Activated T-helper 9 cell treated with anti-CD3 and anti-CD28 coated beads, Interleukin-2, amount 50 U/mL, for 16 hours (primary cell): Measurements from ENCODE around the gene AFG1L.
"Not testable (repeated sequence)": the region's sequence is repeated elsewhere in the genome, so short reads cannot be mapped to it uniquely, and the experiment has no call there.

Source experiments
- DNase-seq: peaks from one replicate; pipeline ENCODE4 v3.0.0-alpha.2; 2020; ENCODE audit warnings: low read depth

AFG1L gene

DNA sequence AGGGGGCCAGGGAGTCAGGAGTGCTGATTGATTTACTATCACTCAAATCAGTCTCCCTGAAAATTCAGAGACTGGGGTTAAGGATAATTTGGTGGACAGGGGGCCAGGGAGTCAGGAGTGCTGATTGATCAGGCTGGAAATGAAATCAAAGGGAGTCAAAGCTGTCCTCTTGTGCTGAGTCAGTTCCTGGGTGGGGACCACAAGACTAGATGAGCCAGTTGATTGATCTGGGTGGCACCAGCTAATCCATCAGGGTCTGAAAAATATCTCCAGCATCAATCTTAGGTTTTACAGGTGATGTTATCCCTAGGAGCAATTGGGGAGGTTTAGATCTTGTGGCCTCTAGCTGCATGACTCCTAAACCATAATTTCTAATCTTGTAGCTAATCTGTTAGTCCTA lies 6.1 kb upstream of the AFG1L start:
- DNase-seq = no peak

DNA sequence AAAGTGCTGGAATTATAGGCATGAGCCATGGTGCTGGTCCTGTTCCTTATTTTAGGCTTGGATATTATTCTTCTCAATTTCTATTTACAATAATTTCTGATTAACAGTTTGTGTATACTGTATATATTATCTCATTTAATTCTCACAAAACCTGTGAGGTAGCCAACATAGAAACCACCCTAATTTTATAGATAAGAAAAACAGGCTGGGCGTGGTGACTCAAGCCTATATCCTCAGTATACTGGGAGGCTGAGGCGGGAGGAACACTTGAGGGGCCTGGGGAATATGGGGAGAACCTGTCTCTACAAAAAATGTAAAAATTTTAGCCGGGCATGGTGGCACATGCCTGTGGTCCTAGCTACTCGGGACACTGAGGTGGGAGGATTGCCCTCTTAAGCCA lies 3.8 kb upstream of the AFG1L start:
- no peak for DNase-seq

DNA sequence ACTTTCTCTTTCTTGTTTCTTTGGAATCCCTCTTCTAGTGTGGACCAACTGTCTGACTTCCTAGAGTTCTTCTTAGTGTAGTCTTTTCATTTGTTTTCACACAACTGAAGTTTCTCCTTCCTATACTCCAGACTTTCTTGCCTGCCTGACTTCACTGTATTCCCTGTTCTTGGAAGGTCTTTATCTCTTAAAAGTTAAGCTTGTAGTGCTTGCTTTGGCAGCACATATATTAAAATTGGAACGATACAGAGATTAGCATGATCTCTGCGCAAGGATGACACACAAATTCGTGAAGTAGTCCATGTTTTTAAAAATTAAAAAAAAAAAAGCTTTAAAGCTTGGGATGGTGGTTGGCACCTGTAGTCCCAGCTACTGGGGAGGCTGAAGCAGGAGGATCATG lies 2.3 kb upstream of the AFG1L start:
- DNase-seq = not testable (repeated sequence)

DNA sequence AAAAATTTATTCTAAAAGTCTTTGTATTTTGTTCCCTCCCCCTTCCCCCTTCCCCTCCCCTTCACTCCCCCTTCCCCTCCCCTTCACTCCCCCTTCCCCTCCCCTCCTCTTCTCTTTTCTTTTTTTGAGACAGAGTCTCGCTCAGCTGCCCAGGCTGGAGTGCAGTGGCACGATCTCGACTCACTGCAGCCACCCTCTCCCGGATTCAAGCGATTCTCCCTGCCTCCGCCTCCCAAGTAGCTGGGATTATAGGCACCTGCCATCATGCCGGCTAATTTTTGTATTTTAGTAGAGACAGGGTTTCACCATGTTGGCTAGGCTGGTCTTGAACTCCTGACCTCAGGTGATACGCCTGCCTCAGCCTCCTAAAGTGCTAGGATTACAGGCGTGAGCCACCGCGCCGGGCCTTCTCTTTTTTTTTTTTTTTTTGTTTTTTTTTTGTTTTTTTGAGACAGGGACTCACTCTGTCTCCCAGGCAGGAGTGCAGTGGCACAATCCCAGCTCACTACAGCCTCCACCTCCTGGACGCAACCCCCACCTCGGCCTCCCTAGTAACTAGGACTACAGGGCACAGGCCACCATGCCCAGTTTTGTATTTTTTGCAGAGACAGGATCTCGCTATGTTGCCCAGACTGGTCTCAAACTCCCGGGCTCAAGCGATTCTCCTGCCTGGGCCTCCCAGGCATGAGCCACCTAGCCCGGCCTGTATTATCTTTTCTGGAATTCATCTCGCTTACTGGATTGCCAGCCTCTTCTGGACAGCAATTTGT lies 1.1 kb upstream of the AFG1L start:
- DNase-seq = no peak

DNA sequence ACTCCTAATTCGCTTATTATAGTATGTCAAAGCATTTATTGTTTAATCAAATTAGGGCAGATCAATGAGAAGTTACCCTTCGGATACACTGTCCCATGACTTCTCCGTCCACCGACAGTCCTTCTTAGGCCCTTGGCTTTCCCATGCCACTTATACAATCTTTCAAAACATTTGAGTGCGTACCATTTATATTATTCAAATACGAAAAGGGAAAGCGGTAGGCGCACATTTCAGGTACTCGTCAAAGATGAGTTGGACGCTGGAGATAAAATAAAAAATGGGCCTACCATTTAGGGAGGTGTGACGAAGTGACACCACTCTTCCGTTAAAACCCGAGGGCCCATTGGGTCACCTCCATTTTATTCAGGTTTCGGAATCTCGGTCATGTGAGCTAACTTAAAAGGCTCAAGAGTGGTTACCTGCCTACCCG lies 542 bp upstream of the AFG1L start:
- no peak for DNase-seq

DNA sequence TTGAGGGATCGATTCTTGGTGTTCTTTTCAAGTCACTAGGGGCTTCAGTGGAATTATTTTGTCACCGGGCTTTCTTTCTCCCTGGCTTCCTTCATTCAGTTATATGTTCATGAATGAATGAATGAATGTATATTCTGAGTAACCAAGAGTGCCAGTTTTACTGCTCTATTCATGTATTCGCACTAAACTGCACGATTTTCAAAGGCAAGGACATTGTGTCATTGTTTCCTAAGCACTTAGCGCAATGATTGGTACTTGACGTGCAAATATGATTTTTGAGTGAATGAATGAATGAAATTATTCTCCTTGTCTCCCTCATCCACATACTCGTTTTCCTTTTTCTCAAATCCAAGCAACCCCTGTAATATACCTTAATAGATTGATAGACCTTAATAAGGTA lies 822 bp downstream of the AFG1L start:
- DNase-seq = no peak

DNA sequence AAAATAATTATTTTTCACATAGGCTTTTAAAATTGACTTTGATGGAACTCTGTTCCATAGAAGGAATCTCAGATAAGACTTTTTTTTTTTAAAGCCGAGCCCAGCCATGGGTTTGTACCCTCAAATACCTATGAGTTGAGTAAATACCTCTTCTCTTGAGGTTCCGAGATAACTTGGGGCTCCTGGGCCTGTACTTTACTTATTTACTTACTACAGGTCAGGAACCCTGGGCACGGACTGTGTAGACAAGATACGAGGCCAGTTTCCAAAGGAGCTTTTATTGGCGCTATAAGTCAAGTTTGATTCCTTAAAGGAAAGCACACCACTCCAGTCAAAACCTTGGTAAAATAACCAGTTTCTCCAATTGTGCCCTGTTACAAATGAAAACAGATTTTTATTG lies 7.5 kb downstream of the AFG1L start:
- DNase-seq = no peak

DNA sequence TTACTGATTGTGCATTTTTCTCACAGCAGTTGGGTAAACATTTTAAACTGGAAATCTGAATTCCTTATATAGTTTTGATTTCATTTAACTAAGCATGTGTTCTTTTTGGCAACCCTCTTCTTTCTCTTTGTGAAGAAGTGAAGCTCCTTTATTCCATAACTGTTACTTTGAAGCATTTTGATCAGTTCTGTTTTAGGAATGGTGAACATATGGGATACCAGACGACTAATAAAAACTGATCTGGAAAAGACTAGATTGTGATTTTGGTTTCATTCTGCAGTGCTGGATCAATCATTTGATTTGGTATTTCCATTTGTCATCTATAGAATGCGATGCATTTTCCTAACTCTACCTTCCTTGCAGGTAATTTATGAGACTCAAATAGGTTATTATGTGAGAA lies 9.8 kb downstream of the AFG1L start:
- DNase-seq = no peak

DNA sequence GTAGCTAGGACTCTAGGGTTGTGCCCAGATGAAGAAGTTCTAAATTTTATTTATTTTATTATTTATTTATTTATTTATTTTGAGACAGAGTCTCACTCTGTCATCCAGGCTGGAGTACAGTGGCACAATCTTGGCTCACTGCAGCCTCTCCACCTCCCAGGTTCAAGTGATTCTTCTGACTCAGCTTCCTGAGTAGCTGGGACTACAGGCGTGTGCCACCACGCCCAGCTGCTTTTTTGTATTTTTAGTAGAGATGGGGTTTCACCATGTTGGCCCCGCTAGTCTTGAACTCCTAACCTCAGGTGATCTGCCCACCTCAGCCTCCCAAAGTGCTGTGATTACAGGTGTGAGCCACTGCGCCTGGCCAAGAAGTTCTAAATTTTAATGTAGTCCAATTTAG lies 13.8 kb downstream of the AFG1L start:
- not testable (repeated sequence) for DNase-seq

DNA sequence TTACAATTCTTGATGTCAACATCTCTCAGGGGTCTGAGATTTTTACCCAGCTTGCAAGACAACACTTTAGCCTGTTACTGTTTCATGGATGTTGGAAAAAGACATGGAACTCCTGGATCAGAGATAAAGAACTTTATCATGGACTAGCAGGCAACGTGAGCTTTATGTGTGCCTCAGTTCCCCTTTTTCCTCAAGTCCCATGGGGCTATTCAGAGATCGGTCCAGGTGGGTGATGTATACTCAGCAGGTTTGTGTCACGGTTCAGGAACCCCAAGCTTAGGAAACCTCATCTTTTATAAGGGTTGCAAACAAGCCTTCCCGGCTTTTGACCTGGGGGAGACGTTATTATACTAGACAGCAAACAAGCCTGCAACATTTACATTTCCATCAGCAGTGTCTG lies 15.0 kb downstream of the AFG1L start:
- DNase-seq = no peak

DNA sequence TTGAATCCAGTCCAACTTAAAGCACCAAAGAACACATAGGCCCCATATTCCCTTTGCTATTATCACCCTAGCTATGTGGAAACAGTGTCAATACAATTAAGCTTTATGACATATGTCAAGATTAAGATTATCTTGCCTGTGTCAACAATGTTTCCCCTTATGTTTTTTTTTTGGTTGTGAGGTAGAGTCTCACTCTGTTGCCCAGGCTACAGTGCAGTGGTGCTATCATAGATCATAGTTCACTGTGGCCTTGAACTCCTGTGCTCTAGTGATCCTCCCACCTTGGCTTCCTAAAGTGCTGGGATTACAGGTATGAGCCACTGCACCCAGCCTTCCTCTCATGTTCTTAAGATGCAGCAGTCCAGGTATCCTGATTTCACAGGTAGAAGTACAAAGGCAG lies 17.8 kb downstream of the AFG1L start:
- DNase-seq = no peak

DNA sequence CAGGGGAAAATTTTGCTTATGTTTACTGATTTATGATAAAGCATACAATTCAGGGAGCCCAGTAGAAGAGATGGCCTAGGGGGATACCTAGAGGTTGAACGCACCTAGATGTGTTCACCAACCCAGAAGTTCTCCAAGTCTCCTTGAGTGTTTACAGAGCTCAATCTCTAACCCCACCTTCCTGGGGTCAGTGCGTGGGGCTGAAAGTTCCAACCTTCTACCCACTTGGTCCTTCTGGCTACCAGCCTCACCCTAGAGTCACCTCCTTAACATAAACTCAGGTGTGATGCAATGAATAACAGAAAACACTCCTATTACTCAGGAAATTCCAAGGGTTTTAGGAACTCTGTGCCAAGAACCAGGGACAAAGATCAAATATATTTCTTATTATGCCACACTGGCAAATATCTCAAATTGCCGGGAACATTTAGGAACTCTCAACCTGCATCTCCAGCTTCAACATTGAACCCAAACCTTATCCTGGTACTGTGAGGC lies 26.4 kb downstream of the AFG1L start:
- DNase-seq = no peak

DNA sequence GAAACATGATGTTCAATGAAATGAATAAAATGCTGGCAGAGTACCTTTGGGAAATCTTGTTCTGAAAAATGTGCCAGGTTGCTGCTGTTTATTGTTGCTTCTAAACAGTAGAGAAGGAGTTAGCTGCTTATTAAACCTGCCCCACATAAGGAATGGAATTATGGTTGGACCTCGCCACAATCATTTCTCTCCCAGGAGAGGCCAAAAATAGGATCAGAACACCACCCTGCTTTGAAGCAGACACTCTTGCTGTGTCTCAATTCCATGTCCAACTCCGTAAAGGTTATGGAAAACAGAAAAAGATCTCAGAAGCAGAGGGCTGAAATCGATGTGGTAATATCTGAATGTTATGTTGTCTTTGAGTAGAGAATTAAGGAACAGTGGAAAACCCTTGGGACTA lies 27.9 kb downstream of the AFG1L start:
- no peak for DNase-seq

DNA sequence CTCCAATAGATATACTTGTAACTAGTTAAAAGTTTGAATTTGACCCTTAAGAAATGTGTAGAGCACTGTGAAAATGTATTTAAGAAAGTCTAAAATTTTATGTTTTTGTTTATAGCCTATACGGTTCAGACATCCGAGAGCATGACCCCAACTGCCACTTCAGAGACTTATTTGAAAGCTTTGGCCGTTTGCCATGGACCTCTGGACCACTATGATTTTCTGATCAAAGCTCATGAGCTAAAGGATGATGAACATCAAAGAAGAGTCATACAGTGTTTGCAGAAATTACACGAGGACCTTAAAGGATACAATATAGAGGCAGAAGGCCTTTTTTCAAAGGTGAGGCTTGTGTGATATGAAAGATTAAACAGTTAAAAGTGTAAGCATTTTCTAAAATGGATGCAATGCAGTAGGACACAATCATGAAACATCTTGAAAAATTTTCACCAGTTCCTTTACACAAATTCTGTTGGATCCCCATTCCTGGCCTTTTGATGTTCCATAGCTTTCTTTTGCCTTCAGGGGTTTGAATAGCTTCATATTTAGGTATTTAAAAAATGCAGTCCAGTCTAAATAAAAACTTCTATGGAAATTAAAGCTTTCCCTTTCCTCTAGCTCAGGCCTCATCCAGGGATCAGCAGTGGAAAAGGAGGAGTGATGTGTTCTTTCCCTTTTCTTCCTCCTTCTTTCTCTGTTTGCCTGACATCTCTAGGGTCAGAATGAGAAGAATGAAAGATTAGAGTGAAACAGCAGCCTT lies 29.0 kb downstream of the AFG1L start:
- no peak for DNase-seq

DNA sequence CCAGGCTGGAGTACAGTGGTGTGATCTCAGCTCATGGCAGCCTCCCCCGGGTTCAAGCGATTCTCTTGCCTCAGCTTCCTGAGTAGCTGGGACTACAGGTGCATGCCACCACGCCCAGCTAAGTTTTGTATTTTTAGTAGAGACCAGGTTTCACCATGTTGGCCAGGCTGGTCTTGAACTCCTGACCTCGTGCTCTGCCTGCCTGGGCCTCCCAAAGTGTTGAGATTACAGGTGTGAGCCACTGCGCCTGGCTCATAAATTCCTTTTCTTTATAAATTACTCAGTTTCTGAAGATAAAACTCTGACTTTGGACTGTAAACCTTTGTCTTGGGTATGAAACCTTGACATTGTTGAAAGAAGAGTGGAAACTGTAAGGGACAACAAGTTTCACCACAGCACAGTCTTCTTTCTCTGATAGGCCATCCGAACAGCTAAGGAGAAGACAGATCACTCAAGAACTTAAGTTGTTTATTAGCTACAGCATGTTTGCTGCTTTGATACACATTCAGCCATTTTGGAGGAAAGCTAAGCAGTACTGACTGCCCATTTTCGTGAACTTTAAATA lies 35.4 kb downstream of the AFG1L start:
- not testable (repeated sequence) for DNase-seq

DNA sequence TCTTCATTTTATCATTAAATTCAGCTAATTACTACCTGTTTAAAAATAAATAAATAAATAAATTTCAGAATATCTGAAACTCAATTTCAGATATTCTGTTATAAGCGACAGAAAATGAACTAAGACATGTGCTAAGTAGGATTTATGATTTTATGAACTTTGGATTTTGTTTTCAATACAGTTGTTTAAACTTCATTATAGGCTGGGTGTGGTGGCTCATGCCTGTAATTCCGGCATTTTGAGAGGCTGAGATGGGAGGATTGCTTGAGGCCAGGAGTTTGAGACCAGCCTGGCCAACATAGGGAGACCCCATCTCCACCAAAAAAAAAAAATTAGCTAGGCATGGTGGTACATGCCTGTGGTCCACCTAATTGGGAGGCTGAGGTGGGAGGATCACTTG lies 36.0 kb downstream of the AFG1L start:
- DNase-seq = no peak

DNA sequence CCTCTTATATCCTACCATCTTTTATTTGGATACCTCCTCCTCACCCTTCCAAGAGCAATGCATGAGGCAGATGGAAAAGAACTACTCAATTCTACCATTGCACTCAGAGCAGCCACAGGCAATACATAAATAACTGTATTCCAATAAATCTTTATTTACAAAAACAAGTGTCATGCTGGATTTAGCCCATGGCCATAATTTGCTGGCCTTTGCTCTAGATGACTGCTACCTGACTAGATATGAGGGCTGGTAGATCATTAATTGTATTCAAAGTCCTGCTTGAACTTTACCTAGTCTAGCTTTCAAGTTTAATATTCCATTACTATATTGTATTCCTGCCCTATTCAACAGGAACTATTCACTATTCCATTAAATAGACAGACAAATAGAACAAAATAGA lies 37.1 kb downstream of the AFG1L start:
- DNase-seq = no peak

DNA sequence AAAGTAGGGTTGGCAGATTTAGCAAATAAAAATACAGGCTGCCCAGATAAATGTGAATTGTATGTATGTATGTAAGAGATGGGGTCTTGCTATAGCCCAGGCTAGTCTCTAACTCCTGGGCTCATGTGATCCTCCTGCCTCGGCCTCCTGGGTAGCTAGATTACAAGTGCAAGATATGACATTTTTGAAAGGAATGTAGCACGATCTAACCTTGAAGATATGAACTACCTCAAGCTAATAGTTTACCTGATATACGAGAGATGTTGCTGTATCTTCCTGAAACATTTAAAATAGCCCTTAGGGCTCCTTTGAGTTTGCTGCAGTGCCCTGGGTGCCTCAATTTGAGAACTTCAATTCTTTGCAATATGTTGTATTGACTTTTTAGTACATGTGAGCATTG lies 42.1 kb downstream of the AFG1L start:
- no peak for DNase-seq

DNA sequence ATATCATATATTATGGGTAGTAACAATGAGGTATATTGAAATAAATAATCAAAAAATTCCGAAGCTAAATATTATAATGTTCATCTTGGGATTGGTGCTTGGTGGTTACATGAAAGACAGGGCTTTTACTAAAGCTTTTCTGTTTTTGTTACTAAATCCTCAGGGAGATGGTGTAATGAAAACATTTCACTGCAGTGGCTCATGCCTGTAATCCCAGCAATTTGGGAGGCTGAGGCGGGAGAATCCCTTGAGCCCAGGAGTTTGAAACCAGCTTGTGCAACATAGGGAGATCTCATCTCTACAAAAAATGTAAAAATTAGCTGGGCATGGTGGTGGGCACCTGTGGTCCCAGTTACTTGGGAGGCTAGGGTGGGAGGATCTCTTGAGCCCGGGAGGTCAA lies 42.9 kb downstream of the AFG1L start:
- DNase-seq = no peak

DNA sequence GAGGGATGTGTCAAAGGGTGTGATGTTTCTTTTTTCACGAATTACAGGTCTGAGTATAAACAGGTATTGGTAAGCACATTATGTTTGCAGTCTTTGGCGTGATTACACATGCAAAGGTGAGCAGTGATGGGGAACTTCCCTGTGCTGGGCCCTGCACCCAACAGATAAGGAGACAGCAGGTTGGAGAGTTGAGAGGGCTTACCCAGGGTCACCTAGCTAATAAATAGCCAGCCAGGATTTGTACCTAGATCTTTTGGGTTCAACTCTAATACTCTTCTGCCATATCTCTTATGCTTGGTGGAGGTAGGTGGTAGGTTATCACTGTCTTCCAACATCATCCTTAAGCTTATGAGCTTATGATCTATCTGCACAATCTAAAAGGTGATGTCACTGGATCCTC lies 46.5 kb downstream of the AFG1L start:
- no peak for DNase-seq

DNA sequence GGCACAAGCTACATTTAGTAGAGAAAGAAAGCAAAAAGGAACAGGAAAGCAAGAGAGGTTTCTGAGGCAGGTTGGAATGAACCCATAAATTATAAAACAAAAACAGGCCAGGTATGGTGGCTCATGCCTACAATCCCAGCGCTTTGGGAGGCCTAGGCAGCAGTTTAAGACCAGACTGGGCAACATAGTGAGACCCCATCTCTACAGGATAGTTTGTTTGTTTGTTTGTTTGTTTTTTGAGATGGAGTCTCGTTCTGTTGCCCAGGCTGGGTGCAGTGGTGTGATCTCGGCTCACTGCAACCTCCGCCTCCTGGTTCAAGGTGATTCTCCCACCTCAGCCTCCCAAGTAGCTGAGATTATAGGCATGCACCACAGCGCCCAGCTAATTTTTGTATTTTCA lies 49.0 kb downstream of the AFG1L start:
- DNase-seq = no peak

DNA sequence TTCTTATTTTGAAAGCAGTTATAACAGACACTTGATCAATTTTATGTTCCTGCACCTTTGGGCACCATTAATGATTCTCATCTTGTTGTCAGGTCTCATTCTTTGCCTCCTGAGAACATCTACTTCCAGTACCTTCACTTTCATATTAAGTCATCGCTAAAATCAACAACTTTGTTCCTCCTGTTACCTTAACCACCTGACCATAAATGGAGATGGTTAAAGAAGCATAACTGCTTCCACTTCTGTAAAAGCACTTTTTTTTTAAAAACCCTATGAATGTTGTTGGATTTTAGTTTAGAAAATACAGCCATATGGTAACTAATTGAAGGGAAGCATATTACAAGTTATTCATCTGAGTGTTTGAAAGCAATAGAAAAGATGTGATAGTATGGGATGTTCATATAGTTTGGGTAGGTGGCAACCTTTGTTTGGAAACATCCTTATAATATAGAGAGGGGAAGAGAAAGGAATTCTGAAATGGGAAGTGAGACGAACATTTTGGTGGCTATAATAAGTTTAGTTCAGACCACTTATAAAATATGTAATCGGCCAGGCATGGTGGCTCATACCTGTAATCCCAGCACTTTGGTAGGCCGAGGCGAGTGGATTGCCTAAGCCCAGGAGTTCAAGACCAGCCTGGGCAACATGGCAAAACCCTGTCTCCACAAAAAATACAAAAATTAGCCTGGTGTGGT lies 53.9 kb downstream of the AFG1L start:
- no peak for DNase-seq

DNA sequence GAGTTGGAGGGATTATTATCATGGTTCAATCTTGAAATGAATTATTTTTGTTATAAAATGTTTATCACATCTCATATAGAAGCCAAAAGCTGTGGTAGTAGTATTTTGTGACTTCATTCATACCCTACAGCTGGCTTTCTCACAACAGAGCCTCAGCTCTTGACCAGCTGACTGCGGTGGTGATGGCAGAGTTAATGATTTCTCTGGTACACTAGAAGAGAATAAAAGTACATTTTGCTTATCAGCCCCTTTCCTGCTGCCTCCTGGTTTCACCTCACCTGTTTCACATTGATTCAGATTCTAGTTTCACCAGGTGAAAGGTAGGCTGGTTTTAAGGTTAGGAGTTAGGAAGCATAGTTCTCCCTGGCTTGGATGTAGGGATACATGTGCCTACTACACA lies 55.7 kb downstream of the AFG1L start:
- DNase-seq = no peak
